ENCODE data around the gene NAT14. TPM values are rescaled to one million over a fixed set of nuclear protein-coding genes. Genes with fewer than 3 reads are reported as not detected.

NAT14 gene
- total and polyA plus RNA-seq, 7 experiments from 2014 or later, result 1.7 to 12.8 (median 3.5) TPM

DNA sequence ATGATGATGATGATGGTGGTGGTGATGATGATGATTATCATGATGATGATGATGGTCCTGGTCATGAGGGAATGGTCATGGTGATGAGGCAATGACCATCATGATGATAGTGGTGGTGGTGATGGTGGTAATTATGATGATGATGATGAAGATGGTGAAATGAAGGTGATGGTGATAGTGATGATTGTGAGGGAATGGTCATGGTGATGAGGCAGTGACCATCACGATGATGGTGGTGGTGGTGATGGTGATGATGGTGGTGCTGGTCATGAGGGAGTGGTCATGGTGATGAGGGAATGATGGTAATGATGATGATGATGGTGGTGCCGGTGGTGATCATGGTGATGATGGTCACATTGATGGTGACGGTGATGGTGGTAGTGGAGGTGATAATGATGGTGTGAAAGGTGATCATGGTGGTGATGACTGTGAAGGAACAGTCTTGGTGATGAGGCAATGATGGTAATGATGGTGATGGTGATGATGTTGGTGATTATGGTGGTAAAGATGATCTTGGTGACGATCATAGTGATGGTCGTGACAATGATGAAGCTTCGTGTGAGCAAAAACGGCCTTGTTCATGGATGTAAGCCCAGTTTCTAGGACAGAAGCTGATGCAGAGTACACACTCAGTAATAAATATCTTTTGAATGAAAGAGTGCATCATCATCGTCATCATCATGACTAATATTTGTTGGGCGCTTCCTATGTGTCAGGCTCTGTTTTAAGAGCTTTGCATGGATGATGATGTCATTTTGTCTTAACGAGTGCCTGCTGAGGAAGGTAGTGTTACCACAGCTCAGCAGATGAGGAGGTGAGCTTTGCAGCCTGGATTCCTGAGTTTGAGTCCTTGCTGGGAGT is 34.7 kb downstream of the NAT14 start:
- no peak overlapping the region for H3K27ac ChIP-seq (ENCODE audit: low read depth, low read length)
- no peak for DNase-seq
- intact Hi-C loops (cut with micrococcal nuclease), result loop anchor here in 1 of 2 donors (5.0 kb wide), 1 partner anchor 68 kb away; no protein-coding TSS in a partner anchor
- Mint-ChIP-seq H3K27ac (no peak overlapping the region), H3K4me1 (peaks cover 0 to 4% (median 4%) of the 10 kb centered on the region in 7 donors), H3K27me3 (peaks cover 0 to 5% (median 3%) of the 10 kb centered on the region in 5 donors), H3K36me3 (no peaks in the 10 kb centered on the region), H3K4me3 (no peak overlapping the region), H3K9me3 (no peaks in the 10 kb centered on the region)
- H3K4me3 ChIP-seq (ENCODE audit: low read length), result no peak overlapping the region
- ChIA-PET CTCF (interaction anchor here (0.6 to 1.0 kb wide), 4 partner anchors 16 to 734 kb away, joined by 3 to 7 read pairs (median 4); no protein-coding TSS in a partner anchor), POLR2A (interaction anchor here (1.0 to 1.1 kb wide), 2 partner anchors 105 to 113 kb away, joined by 3 to 4 read pairs; partner anchors contain the start of gene ZNF784)
- no peak for ATAC-seq
- H3K4me1 ChIP-seq (ENCODE audit: control insufficient read depth in 2 of 2, insufficient read depth in 2 of 2, low read length in 2 of 2), result peaks cover 3 to 4% of the 10 kb centered on the region in 2 donors
- H3K36me3 ChIP-seq (ENCODE audit: control insufficient read depth in 2 of 3, insufficient read depth in 3 of 3, low read length in 3 of 3), result no peaks in the 10 kb centered on the region
- no peaks in the 10 kb centered on the region for H3K27me3 ChIP-seq (ENCODE audit: control insufficient read depth in 2 of 2, insufficient read depth in 2 of 2, low read length in 2 of 2)
- no peaks in the 10 kb centered on the region for H3K9me3 ChIP-seq (ENCODE audit: control insufficient read depth in 2 of 3, low read length in 3 of 3)

DNA sequence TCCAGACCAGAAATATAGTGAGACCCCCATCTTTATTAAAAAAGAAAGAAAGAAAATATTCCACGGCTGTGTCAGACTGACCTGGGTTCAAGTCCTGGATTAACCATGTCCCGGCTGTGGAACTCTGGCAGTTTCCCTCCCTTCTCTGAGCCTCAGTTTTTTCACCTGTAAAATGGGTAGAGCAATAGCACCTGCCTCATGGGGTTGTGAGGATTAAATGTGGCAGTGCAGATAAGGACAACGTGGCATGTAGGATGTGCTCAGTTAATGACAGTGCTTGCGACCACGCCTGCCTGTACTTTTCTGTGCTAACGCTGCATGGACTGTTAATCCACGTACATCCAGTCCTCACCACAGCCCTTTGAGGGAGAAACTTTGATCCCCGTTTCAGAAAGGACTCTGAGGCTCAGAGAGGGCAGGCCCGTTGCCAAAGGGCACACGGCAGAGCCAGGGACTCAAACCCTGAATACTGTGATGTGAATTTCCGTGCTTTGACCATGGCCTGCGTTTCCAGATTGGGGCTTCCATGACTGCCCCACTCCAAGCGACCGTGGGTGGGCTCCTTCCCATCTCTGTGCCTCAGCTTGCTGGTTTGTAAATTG is 35.8 kb downstream of the NAT14 start:
- no peak for DNase-seq
- Mint-ChIP-seq H3K27ac (no peak overlapping the region), H3K4me3 (no peak overlapping the region), H3K36me3 (no peaks in the 10 kb centered on the region), H3K4me1 (peaks cover 0 to 4% (median 4%) of the 10 kb centered on the region in 7 donors), H3K9me3 (no peaks in the 10 kb centered on the region), H3K27me3 (peaks cover 0 to 9% (median 3%) of the 10 kb centered on the region in 5 donors)
- Histone ChIP-seq H3K27me3 (ENCODE audit: control insufficient read depth in 2 of 2, insufficient read depth in 2 of 2, low read length in 2 of 2) (no peaks in the 10 kb centered on the region), H3K27ac (ENCODE audit: low read depth, low read length) (no peak overlapping the region), H3K9me3 (ENCODE audit: control insufficient read depth in 2 of 3, low read length in 3 of 3) (no peaks in the 10 kb centered on the region), H3K36me3 (ENCODE audit: control insufficient read depth in 2 of 3, insufficient read depth in 3 of 3, low read length in 3 of 3) (no peaks in the 10 kb centered on the region), H3K4me1 (ENCODE audit: control insufficient read depth in 2 of 2, insufficient read depth in 2 of 2, low read length in 2 of 2) (peaks cover 3 to 4% of the 10 kb centered on the region in 2 donors), H3K4me3 (ENCODE audit: low read length) (no peak overlapping the region)
- POLR2A ChIA-PET, result interaction anchor here (1.1 kb wide), 1 partner anchor 104 kb away, joined by 3 read pairs; the partner anchor contains the start of gene ZNF784
- ATAC-seq, result no peak
- CTCF ChIA-PET, result interaction anchor here (0.6 to 0.9 kb wide), 2 partner anchors 17 to 733 kb away, joined by 3 to 4 read pairs; no protein-coding TSS in a partner anchor
- intact Hi-C loops (cut with micrococcal nuclease), result no loop called here

DNA sequence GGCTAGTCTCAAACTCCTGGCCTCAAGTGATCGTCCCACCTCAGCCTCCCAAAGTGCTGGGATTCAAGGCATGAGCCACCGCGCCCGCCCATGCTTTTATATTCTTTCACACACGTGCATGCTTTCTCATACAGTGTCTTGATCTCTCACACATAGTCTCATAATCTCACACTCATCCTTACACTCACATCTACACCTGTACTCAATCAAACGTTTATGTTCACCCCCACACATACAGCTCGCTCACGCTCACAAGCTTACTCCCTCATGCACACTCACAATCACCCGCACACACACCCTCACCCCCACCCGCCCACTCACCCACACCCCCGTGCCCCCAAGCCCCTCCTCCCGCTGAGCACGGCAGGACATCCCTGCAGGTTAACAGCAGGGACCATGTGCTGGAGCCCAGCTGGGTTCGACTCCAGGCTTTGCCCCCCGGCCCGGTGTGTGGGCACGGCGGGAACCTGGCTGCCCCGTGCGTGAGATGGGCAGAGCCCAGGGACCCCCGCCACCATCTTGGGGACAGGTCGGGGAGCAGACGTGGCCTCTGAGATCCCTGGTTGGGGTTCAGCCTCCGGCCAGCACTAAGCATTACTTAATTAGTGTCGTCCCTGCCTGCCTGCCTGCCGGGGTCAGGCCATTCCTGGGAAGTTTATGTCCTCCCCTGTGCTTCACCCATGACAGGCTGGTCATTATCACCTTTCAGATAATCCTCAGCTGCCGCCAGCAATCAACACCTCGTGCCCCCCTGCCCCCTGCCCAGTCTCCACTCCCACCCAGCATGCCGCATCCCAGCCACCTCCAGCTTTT is 40.5 kb downstream of the NAT14 start:
- ATAC-seq, result no peak
- H3K36me3 Mint-ChIP-seq, result no peaks in the 10 kb centered on the region
- POLR2A ChIA-PET, result interaction anchor here (0.5 kb wide), 1 partner anchor 1044 kb away, joined by 4 read pairs; no protein-coding TSS in a partner anchor
- H3K4me3 Mint-ChIP-seq, result no peak overlapping the region
- H3K9me3 Mint-ChIP-seq, result no peaks in the 10 kb centered on the region
- no peaks in the 10 kb centered on the region for H3K36me3 ChIP-seq (ENCODE audit: control insufficient read depth in 2 of 3, insufficient read depth in 3 of 3, low read length in 3 of 3)
- H3K27ac Mint-ChIP-seq, result no peak overlapping the region
- no peaks in the 10 kb centered on the region for H3K4me1 ChIP-seq (ENCODE audit: control insufficient read depth in 2 of 2, insufficient read depth in 2 of 2, low read length in 2 of 2)
- intact Hi-C loops (cut with micrococcal nuclease), result no loop called here
- H3K27me3 Mint-ChIP-seq, result peaks cover 0 to 9% (median 3%) of the 10 kb centered on the region in 5 donors
- CTCF ChIA-PET, result no interaction called here
- no peak for DNase-seq
- H3K27ac ChIP-seq (ENCODE audit: low read depth, low read length), result no peak overlapping the region
- H3K27me3 ChIP-seq (ENCODE audit: control insufficient read depth in 2 of 2, insufficient read depth in 2 of 2, low read length in 2 of 2), result no peaks in the 10 kb centered on the region
- no peak overlapping the region for H3K4me3 ChIP-seq (ENCODE audit: low read length)
- H3K4me1 Mint-ChIP-seq, result no peaks in the 10 kb centered on the region
- H3K9me3 ChIP-seq (ENCODE audit: control insufficient read depth in 2 of 3, low read length in 3 of 3), result no peaks in the 10 kb centered on the region

DNA sequence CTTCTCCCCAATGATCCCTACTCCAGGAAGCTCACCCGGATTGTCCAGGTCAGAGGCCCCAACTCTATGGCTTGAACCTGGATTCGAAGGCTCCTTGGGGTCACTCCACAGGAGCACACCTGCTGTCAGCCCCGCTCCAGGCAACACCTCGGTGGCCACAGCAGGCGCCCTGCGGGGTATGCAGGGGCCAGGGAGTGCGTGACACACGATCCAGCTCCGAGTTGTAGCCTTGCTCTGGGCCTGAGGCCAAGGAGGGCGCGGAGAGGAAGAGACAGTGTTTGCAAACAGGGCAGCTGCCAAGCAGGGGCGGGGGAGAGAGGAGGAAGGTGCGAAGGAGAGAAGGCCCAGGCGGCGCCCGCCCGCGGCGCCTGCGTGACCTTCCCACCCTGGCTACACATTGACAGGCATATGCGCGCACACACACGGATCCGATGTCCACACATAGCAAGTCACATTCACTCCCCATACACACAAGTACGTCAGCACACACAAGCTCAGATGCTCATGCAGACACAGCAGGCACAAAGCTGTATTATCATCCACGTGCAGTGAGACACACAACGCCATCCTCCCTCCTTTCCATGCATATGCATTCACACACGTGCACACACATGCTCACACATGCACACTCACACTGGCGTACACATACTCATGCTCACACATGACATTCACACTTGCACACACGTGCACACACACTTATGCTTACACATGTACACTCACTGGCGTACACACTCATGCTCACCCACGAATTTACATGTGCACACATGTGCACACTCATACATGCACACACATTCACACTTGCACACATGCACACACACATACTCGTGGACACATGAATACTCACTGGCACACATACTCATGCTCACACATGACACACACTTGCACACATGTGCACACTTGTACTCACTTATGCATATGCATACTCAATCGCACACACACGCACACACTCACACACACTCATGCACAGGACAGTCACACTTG is 41.5 kb downstream of the NAT14 start:
- no peaks in the 10 kb centered on the region for H3K9me3 ChIP-seq (ENCODE audit: control insufficient read depth in 2 of 3, low read length in 3 of 3)
- H3K4me3 ChIP-seq (ENCODE audit: low read length), result no peak overlapping the region
- no peak for ATAC-seq
- POLR2A ChIA-PET, result interaction anchor here (0.5 kb wide), 1 partner anchor 1045 kb away, joined by 4 read pairs; no protein-coding TSS in a partner anchor
- Mint-ChIP-seq H3K27ac (no peak overlapping the region), H3K4me3 (no peak overlapping the region), H3K4me1 (no peaks in the 10 kb centered on the region), H3K27me3 (peaks cover 0 to 9% (median 3%) of the 10 kb centered on the region in 5 donors), H3K9me3 (no peaks in the 10 kb centered on the region), H3K36me3 (no peaks in the 10 kb centered on the region)
- CTCF ChIA-PET, result no interaction called here
- H3K4me1 ChIP-seq (ENCODE audit: control insufficient read depth in 2 of 2, insufficient read depth in 2 of 2, low read length in 2 of 2), result no peaks in the 10 kb centered on the region
- no peaks in the 10 kb centered on the region for H3K27me3 ChIP-seq (ENCODE audit: control insufficient read depth in 2 of 2, insufficient read depth in 2 of 2, low read length in 2 of 2)
- no peaks in the 10 kb centered on the region for H3K36me3 ChIP-seq (ENCODE audit: control insufficient read depth in 2 of 3, insufficient read depth in 3 of 3, low read length in 3 of 3)
- no peak overlapping the region for H3K27ac ChIP-seq (ENCODE audit: low read depth, low read length)
- no peak for DNase-seq
- intact Hi-C loops (cut with micrococcal nuclease), result no loop called here

DNA sequence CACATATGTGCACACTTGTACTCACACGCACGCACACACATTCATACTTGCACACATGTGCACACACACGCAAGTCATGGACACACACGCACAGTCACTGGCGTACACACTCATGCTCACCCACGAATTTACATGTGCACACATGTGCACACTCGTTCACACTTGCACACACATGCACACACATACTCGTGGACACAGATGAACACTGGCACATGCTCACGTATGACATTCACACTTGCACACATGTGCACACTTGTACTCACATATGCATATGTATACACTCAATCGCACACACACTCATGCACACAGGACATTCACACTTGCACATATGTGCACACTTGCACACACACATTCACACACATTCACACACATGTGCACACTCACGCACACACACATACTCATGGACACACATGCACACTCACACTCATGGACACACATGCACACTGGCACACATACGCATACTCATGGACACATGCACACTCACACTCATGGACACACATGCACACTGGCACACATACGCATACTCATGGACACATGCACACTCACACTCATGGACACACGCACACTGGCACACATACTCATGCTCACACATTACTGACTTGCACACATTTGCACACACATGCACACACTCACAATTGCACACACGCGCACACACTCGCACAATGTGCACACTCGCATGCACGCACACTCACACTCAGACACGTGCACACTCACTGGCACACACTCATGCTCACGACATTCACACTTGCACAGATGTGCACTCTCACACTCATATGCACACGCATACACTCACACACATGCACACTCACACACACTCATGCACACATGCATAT is 42.4 kb downstream of the NAT14 start:
- Histone ChIP-seq H3K9me3 (ENCODE audit: control insufficient read depth in 2 of 3, low read length in 3 of 3) (no peaks in the 10 kb centered on the region), H3K27me3 (ENCODE audit: control insufficient read depth in 2 of 2, insufficient read depth in 2 of 2, low read length in 2 of 2) (no peaks in the 10 kb centered on the region), H3K36me3 (ENCODE audit: control insufficient read depth in 2 of 3, insufficient read depth in 3 of 3, low read length in 3 of 3) (no peaks in the 10 kb centered on the region), H3K4me3 (ENCODE audit: low read length) (no peak overlapping the region), H3K4me1 (ENCODE audit: control insufficient read depth in 2 of 2, insufficient read depth in 2 of 2, low read length in 2 of 2) (no peaks in the 10 kb centered on the region), H3K27ac (ENCODE audit: low read depth, low read length) (no peak overlapping the region)
- H3K4me1 Mint-ChIP-seq, result no peaks in the 10 kb centered on the region
- H3K9me3 Mint-ChIP-seq, result no peaks in the 10 kb centered on the region
- intact Hi-C loops (cut with micrococcal nuclease), result no loop called here
- no peak overlapping the region for H3K4me3 Mint-ChIP-seq
- no peak overlapping the region for H3K27ac Mint-ChIP-seq
- CTCF ChIA-PET, result no interaction called here
- DNase-seq (no peak), ATAC-seq (no peak)
- POLR2A ChIA-PET, result no interaction called here
- no peaks in the 10 kb centered on the region for H3K36me3 Mint-ChIP-seq
- H3K27me3 Mint-ChIP-seq, result peaks cover 0 to 9% (median 3%) of the 10 kb centered on the region in 5 donors

Measured in naive thymus-derived CD4-positive, alpha-beta T cell (primary cell).